Keratinocyte (primary cell): ENCODE data around the gene CDK17. TPM values are rescaled to one million over a fixed set of nuclear protein-coding genes. Genes with fewer than 3 reads are reported as not detected.

Experiments
- DNase-seq: peaks from one replicate; pipeline ENCODE4 v3.0.0-alpha.2; 2011; ENCODE audit warnings: low read depth, missing footprints, low spot score
- FAIRE-seq: peaks from 2 replicates; lab custom pipeline; 2011; peaks lifted over from hg19 to GRCh38; lab: Jason Lieb, UNC
- H2AFZ ChIP-seq: 2 replicates; pipeline ENCODE4 v1.6.0; 2012; ENCODE audit warnings: low read length, control low read depth, inconsistent platforms; ENCODE audit not compliant: control insufficient read depth
- H3K27ac ChIP-seq: 2 replicates; pipeline ENCODE4 v1.5.1; 2011; ENCODE audit warnings: low read length; ENCODE audit not compliant: control insufficient read depth, insufficient read depth
- H3K27me3 ChIP-seq: 3 replicates; pipeline ENCODE4 v1.6.0; 2011; ENCODE audit warnings: low read length; ENCODE audit not compliant: control insufficient read depth, insufficient read depth; ENCODE audit errors: extremely low read depth
- H3K36me3 ChIP-seq, 2 experiments: 2 replicates in 1 of 2; 3 replicates in 1 of 2; pipeline ENCODE4 v1.5.1; 2011; ENCODE audit warnings: low read length in 2 of 2, mild to moderate bottlenecking in 1 of 2; ENCODE audit not compliant: control insufficient read depth in 2 of 2, insufficient read depth in 2 of 2; ENCODE audit errors: extremely low read depth in 1 of 2
- H3K4me1 ChIP-seq: 3 replicates; pipeline ENCODE4 v1.5.1; 2011; ENCODE audit warnings: low read length; ENCODE audit not compliant: control insufficient read depth, insufficient read depth; ENCODE audit errors: extremely low read depth
- H3K4me2 ChIP-seq: 3 replicates; pipeline ENCODE4 v1.6.0; 2011; ENCODE audit warnings: low read depth, low read length; ENCODE audit not compliant: control insufficient read depth, insufficient read depth; ENCODE audit errors: extremely low read depth
- H3K4me3 ChIP-seq, 3 experiments: fragments of 200-600 bp in 1 of 3; sonication (generic) in 1 of 3; 2 replicates in 2 of 3; 3 replicates in 1 of 3; pipeline ENCODE4 v1.5.1; 2011 to 2016; ENCODE audit warnings: low read length in 3 of 3, mild to moderate bottlenecking in 3 of 3, control low read depth in 2 of 3, inconsistent platforms in 1 of 3, low read depth in 1 of 3, mixed read lengths in 1 of 3, mixed run types in 1 of 3, moderate library complexity in 1 of 3; ENCODE audit not compliant: control insufficient read depth in 2 of 3, insufficient read depth in 2 of 3; ENCODE audit errors: extremely low read depth in 1 of 3
- H3K79me2 ChIP-seq: 2 replicates; pipeline ENCODE4 v1.6.0; 2012; ENCODE audit warnings: low read length; ENCODE audit not compliant: control insufficient read depth, insufficient read depth
- H3K9ac ChIP-seq: 3 replicates; pipeline ENCODE4 v1.6.0; 2011; ENCODE audit warnings: low read length; ENCODE audit not compliant: control insufficient read depth, insufficient read depth; ENCODE audit errors: extremely low read depth
- H3K9me1 ChIP-seq: 3 replicates; pipeline ENCODE4 v1.6.0; 2011; ENCODE audit warnings: low read length; ENCODE audit not compliant: control insufficient read depth, insufficient read depth; ENCODE audit errors: extremely low read depth
- H3K9me3 ChIP-seq: 2 replicates; pipeline ENCODE4 v1.5.1; 2012; ENCODE audit warnings: low read depth, low read length; ENCODE audit not compliant: control insufficient read depth
- H4K20me1 ChIP-seq: 3 replicates; pipeline ENCODE4 v1.6.0; 2011; ENCODE audit warnings: low read length; ENCODE audit not compliant: control insufficient read depth, insufficient read depth; ENCODE audit errors: extremely low read depth
- CTCF ChIP-seq, 3 experiments: IDR thresholded peaks in 1 of 3; conservative IDR thresholded peaks in 1 of 3; optimal IDR thresholded peaks in 1 of 3; 2 replicates in 2 of 3; 3 replicates in 1 of 3; pipeline versions ENCODE3 to v1.5.1; 2011; ENCODE audit warnings: low read length in 3 of 3, mild to moderate bottlenecking in 3 of 3, moderate library complexity in 2 of 3, control low read depth in 1 of 3, inconsistent platforms in 1 of 3; ENCODE audit not compliant: insufficient read depth in 2 of 3; ENCODE audit errors: extremely low read depth in 1 of 3
- EZH2 ChIP-seq: IDR thresholded peaks from one replicate; pipeline ENCODE4 v1.6.1; 2012; ENCODE audit warnings: inconsistent platforms, mild to moderate bottlenecking, low read length, moderate library complexity
- dilution Hi-C: fragments of 300-500 bp; cut with MboI; formaldehyde crosslinking; loops from one replicate; pipeline ENCODE4 v1.7.0; 2020; ENCODE audit warnings: low sequenced_read_pairs; ENCODE audit not compliant: extremely low pct_ligation_motif_present
- polyA plus RNA-seq, 5 experiments: library from polyadenylated mRNA; depleted of rRNA in 3 of 5; stranded (reverse) in 3 of 5; stranded (forward) in 1 of 5; unstranded in 1 of 5; fragments of >200 nt; gene quantifications; 1 replicate in 1 of 5; 2 replicates in 3 of 5; 3 replicates in 1 of 5; pipeline versions ENCODE4 v1.2.1 to v1.2.3, GENCODE V29; 2011 to 2012; ENCODE audit warnings: missing spikeins in 2 of 5, low read depth in 1 of 5, low replicate concordance in 1 of 5

CDK17 gene
- polyA plus RNA-seq, 1 donor (not counting 4 experiments of a cell fraction or from before 2014, with no cell fraction given): 33.0 TPM

- DNase-seq: no peak
- TF ChIP-seq CTCF (optimal IDR thresholded peaks at IDR 0.05 in 1 of 3, IDR thresholded peaks at IDR 0.05 in 1 of 3, conservative IDR thresholded peaks at IDR 0.05 in 1 of 3; ENCODE audit: extremely low read depth in 1 of 3, insufficient read depth in 2 of 3, low read length in 3 of 3) (peak in 2 of 3 experiments; percentile 43 to 51), EZH2 (no peak)
- peak overlapping the region; percentile 79 for H3K27ac ChIP-seq
- H3K36me3 ChIP-seq: no peaks in the 10 kb centered on the region
- H4K20me1 ChIP-seq: peaks cover 3% of the 10 kb centered on the region
- dilution Hi-C loops: no loop called here
- peak overlapping the region; percentile 74 for H3K9ac ChIP-seq
- H3K4me1 ChIP-seq: peaks cover 16% of the 10 kb centered on the region
- H3K79me2 ChIP-seq: peaks cover 37% of the 10 kb centered on the region
- no peaks in the 10 kb centered on the region for H3K9me1 ChIP-seq
- H3K9me3 ChIP-seq: no peaks in the 10 kb centered on the region
- H3K4me3 ChIP-seq: peak overlapping the region; percentile 61 to 78 (median 75)
- peak overlapping the region; percentile 81 for H3K4me2 ChIP-seq
- FAIRE-seq: no peak
- H3K27me3 ChIP-seq: no peaks in the 10 kb centered on the region
- peak overlapping the region; percentile 89 for H2AFZ ChIP-seq
Observed at GRCh38 chr12:96401076-96401871, 1.0 kb upstream of the CDK17 start.

- no peaks in the 10 kb centered on the region for H3K36me3 ChIP-seq
- no peaks in the 10 kb centered on the region for H3K27me3 ChIP-seq
- peaks cover 22% of the 10 kb centered on the region for H3K4me1 ChIP-seq
- dilution Hi-C loops: no loop called here
- DNase-seq (no peak), FAIRE-seq (no peak)
- peak overlapping the region; percentile 61 to 78 (median 75) for H3K4me3 ChIP-seq
- peaks cover 6% of the 10 kb centered on the region for H4K20me1 ChIP-seq
- no peaks in the 10 kb centered on the region for H3K9me3 ChIP-seq
- peaks cover 43% of the 10 kb centered on the region for H3K79me2 ChIP-seq
- H3K4me2 ChIP-seq: peak overlapping the region; percentile 81
- H3K9me1 ChIP-seq: no peaks in the 10 kb centered on the region
- peak overlapping the region; percentile 21 for H2AFZ ChIP-seq
- peak overlapping the region; percentile 79 for H3K27ac ChIP-seq
- H3K9ac ChIP-seq: peak overlapping the region; percentile 74
- TF ChIP-seq CTCF (optimal IDR thresholded peaks at IDR 0.05 in 1 of 3, IDR thresholded peaks at IDR 0.05 in 1 of 3, conservative IDR thresholded peaks at IDR 0.05 in 1 of 3; ENCODE audit: extremely low read depth in 1 of 3, insufficient read depth in 2 of 3, low read length in 3 of 3): no peak
- TF ChIP-seq EZH2: no peak
Observed at GRCh38 chr12:96400631-96401075, 414 bp upstream of the CDK17 start.
